MCF 10A (cell line): ENCODE results near the gene ARHGAP22. TPM values are rescaled to one million over a fixed set of nuclear protein-coding genes. Genes with fewer than 3 reads are reported as not detected.

Experiments
- BruUV-seq: library from RNA; stranded (reverse); fragments of 400-500 nt; replicated peaks from 2 replicates; lab custom pipeline; 2021; lab: Mats Ljungman, UMichigan
- CTCF ChIA-PET: fragments of 300-600 bp; sonication (Branson Sonifier 250); formaldehyde crosslinking; extraction: SDS; loops from one replicate; lab custom pipeline; 2021; ENCODE audit warnings: antibody characterized with exemption, inconsistent platforms; lab: Yijun Ruan, JAX
- POLR2A ChIA-PET: fragments of 300-600, 350-650 bp; sonication (Branson Sonifier 250); formaldehyde crosslinking; extraction: SDS; loops from one replicate; lab custom pipeline; 2020; ENCODE audit warnings: antibody characterized with exemption, inconsistent platforms; lab: Yijun Ruan, JAX
- DNase-seq: peaks from one replicate; pipeline ENCODE4 v3.0.0-alpha.2; 2018; ENCODE audit not compliant: unreplicated experiment
- H3K27ac Mint-ChIP-seq: one replicate; pipeline ENCODE4 v1.8.0; 2022; ENCODE audit warnings: mild to moderate bottlenecking, low read depth, mixed read lengths; ENCODE audit not compliant: unreplicated experiment
- H3K27me3 Mint-ChIP-seq: one replicate; pipeline ENCODE4 v1.8.0; 2022; ENCODE audit warnings: mixed read lengths; ENCODE audit not compliant: insufficient read depth, unreplicated experiment
- H3K36me3 Mint-ChIP-seq: one replicate; pipeline ENCODE4 v1.8.0; 2022; ENCODE audit warnings: mild to moderate bottlenecking, moderate library complexity, mixed read lengths; ENCODE audit not compliant: insufficient read depth, unreplicated experiment
- H3K4me1 Mint-ChIP-seq: one replicate; pipeline ENCODE4 v1.8.0; 2022; ENCODE audit warnings: mixed read lengths; ENCODE audit not compliant: insufficient read depth, unreplicated experiment
- H3K4me3 Mint-ChIP-seq: one replicate; pipeline ENCODE4 v1.8.0; 2022; ENCODE audit warnings: mild to moderate bottlenecking, moderate library complexity, mixed read lengths; ENCODE audit not compliant: unreplicated experiment
- H3K9me3 Mint-ChIP-seq: one replicate; pipeline ENCODE4 v1.8.0; 2022; ENCODE audit warnings: mixed read lengths; ENCODE audit not compliant: unreplicated experiment
- intact Hi-C: fragments of 100-400 bp; cut with micrococcal nuclease; formaldehyde crosslinking; loops from 2 replicates; pipeline ENCODE4 v1.14.1; 2022
- total RNA-seq: library from RNA; stranded (reverse); gene quantifications from 2 replicates; pipeline ENCODE4 v1.2.3, GENCODE V29; 2022
- TF ChIP-seq, protein P1 (sequence below): fragments of 200-600 bp; IDR thresholded peaks from one replicate; pipeline ENCODE4 v1.8.0; 2022; ENCODE audit warnings: antibody characterized with exemption, mild to moderate bottlenecking; ENCODE audit not compliant: unreplicated experiment

ARHGAP22 gene
- total RNA-seq, 1 experiment from 2014 or later = 6.3 TPM

DNA sequence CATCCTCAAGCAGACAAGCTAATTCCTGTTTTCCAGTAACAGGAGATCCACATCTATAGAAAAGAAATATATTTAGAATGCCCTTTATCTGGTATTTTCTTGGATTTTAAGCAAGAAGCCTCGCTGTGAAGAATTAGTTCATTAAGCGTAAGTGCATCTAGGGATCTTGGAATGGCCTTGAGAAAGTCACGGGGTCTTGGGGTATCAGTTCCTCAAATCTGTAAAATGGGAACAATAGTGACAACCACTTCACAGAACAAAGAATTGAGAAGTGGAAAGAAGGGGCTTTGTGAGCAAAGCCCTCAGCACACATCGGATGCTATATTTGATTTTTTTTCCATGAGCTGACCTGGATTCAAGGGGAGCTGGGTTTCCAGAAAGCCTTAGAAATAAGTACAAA lies 47.5 kb upstream of the ARHGAP22 start:
- H3K27me3 Mint-ChIP-seq = peaks cover 28% of the 10 kb centered on the region
- CTCF ChIA-PET = interaction anchor here (0.8 to 0.9 kb wide), 3 partner anchors 38 to 99 kb away, joined by 3 to 4 read pairs (median 3); no protein-coding TSS in a partner anchor

GRCh38 chr10:48651839-48652238 lies 47.0 kb upstream of the ARHGAP22 start:
- TF ChIP-seq, protein P1, sequence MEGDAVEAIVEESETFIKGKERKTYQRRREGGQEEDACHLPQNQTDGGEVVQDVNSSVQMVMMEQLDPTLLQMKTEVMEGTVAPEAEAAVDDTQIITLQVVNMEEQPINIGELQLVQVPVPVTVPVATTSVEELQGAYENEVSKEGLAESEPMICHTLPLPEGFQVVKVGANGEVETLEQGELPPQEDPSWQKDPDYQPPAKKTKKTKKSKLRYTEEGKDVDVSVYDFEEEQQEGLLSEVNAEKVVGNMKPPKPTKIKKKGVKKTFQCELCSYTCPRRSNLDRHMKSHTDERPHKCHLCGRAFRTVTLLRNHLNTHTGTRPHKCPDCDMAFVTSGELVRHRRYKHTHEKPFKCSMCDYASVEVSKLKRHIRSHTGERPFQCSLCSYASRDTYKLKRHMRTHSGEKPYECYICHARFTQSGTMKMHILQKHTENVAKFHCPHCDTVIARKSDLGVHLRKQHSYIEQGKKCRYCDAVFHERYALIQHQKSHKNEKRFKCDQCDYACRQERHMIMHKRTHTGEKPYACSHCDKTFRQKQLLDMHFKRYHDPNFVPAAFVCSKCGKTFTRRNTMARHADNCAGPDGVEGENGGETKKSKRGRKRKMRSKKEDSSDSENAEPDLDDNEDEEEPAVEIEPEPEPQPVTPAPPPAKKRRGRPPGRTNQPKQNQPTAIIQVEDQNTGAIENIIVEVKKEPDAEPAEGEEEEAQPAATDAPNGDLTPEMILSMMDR = no peak
- Mint-ChIP-seq H3K9me3 (no peaks in the 10 kb centered on the region), H3K4me3 (no peak overlapping the region), H3K27ac (no peak overlapping the region), H3K27me3 (peaks cover 28% of the 10 kb centered on the region), H3K36me3 (no peaks in the 10 kb centered on the region), H3K4me1 (peaks cover 6% of the 10 kb centered on the region)
- DNase-seq = no peak
- intact Hi-C loops = no loop called here
- POLR2A ChIA-PET = no interaction called here
- BruUV-seq = no TSS peak
- CTCF ChIA-PET = interaction anchor here (0.8 to 0.9 kb wide), 3 partner anchors 37 to 98 kb away, joined by 3 to 4 read pairs (median 3); no protein-coding TSS in a partner anchor

More for the DNA sequence above, 47.5 kb upstream of the ARHGAP22 start:
- POLR2A ChIA-PET = no interaction called here
- H3K36me3 Mint-ChIP-seq = no peaks in the 10 kb centered on the region
- no peak for DNase-seq
- TF ChIP-seq, protein P1 = no peak
- no peaks in the 10 kb centered on the region for H3K9me3 Mint-ChIP-seq
- BruUV-seq = no TSS peak
- no peak overlapping the region for H3K4me3 Mint-ChIP-seq
- H3K27ac Mint-ChIP-seq = no peak overlapping the region
- intact Hi-C loops = no loop called here
- peaks cover 6% of the 10 kb centered on the region for H3K4me1 Mint-ChIP-seq

GRCh38 chr10:48651293-48651692 lies 46.4 kb upstream of the ARHGAP22 start:
- H3K36me3 Mint-ChIP-seq = no peaks in the 10 kb centered on the region
- peaks cover 28% of the 10 kb centered on the region for H3K27me3 Mint-ChIP-seq
- no peak for DNase-seq
- ChIA-PET POLR2A (no interaction called here), CTCF (no interaction called here)
- peaks cover 6% of the 10 kb centered on the region for H3K4me1 Mint-ChIP-seq
- TF ChIP-seq, protein P1 = no peak
- no peak overlapping the region for H3K4me3 Mint-ChIP-seq
- H3K9me3 Mint-ChIP-seq = no peaks in the 10 kb centered on the region
- intact Hi-C loops = no loop called here
- no TSS peak for BruUV-seq
- no peak overlapping the region for H3K27ac Mint-ChIP-seq

GRCh38 chr10:48649349-48649944 lies 44.6 kb upstream of the ARHGAP22 start:
- intact Hi-C loops = no loop called here
- Mint-ChIP-seq H3K4me3 (no peak overlapping the region), H3K9me3 (no peaks in the 10 kb centered on the region), H3K27ac (no peak overlapping the region), H3K27me3 (peaks cover 30% of the 10 kb centered on the region), H3K36me3 (no peaks in the 10 kb centered on the region), H3K4me1 (no peaks in the 10 kb centered on the region)
- BruUV-seq = no TSS peak
- ChIA-PET POLR2A (no interaction called here), CTCF (interaction anchor here (0.7 to 1.8 kb wide), 4 partner anchors 9 to 759 kb away, joined by 3 to 6 read pairs (median 4); no protein-coding TSS in a partner anchor)
- DNase-seq = no peak
- TF ChIP-seq, protein P1 = no peak
